ENCODE measurements around the gene HOXB5.

Gene HOXB5

GRCh38 chr17:48577330-48577945, 16.1 kb downstream of the HOXB5 start:
- in situ Hi-C loops (cut with HindIII; ENCODE audit: low sequenced_read_pairs): no loop called here

- in situ Hi-C loops (cut with HindIII; ENCODE audit: low sequenced_read_pairs): no loop called here
Observed at GRCh38 chr17:48576479-48577309, 16.9 kb downstream of the HOXB5 start.

- in situ Hi-C loops (cut with HindIII; ENCODE audit: low sequenced_read_pairs): no loop called here
Observed at GRCh38 chr17:48575673-48576478, 17.7 kb downstream of the HOXB5 start.

- in situ Hi-C loops (cut with HindIII; ENCODE audit: low sequenced_read_pairs): no loop called here
Observed at GRCh38 chr17:48575066-48575582, 18.5 kb downstream of the HOXB5 start.

GRCh38 chr17:48574505-48575065, 19.0 kb downstream of the HOXB5 start:
- in situ Hi-C loops (cut with HindIII; ENCODE audit: low sequenced_read_pairs): no loop called here

GRCh38 chr17:48571826-48572417, 21.7 kb downstream of the HOXB5 start:
- in situ Hi-C loops (cut with HindIII; ENCODE audit: low sequenced_read_pairs): no loop called here

- in situ Hi-C loops (cut with HindIII; ENCODE audit: low sequenced_read_pairs): no loop called here
Observed at GRCh38 chr17:48571024-48571818, 22.4 kb downstream of the HOXB5 start.

GRCh38 chr17:48570325-48571023, 23.1 kb downstream of the HOXB5 start:
- in situ Hi-C loops (cut with HindIII; ENCODE audit: low sequenced_read_pairs): no loop called here

- in situ Hi-C loops (cut with HindIII; ENCODE audit: low sequenced_read_pairs): no loop called here
Observed at GRCh38 chr17:48569674-48570324, 23.8 kb downstream of the HOXB5 start.

- in situ Hi-C loops (cut with HindIII; ENCODE audit: low sequenced_read_pairs): no loop called here
Observed at GRCh38 chr17:48569240-48569582, 24.4 kb downstream of the HOXB5 start.

GRCh38 chr17:48568499-48569239, 24.9 kb downstream of the HOXB5 start:
- in situ Hi-C loops (cut with HindIII; ENCODE audit: low sequenced_read_pairs): no loop called here

- in situ Hi-C loops (cut with HindIII; ENCODE audit: low sequenced_read_pairs): no loop called here
Observed at GRCh38 chr17:48567646-48568354, 25.8 kb downstream of the HOXB5 start.

GRCh38 chr17:48567209-48567608, 26.4 kb downstream of the HOXB5 start:
- in situ Hi-C loops (cut with HindIII; ENCODE audit: low sequenced_read_pairs): no loop called here

- in situ Hi-C loops (cut with HindIII; ENCODE audit: low sequenced_read_pairs): no loop called here
Observed at GRCh38 chr17:48566717-48567116, 26.9 kb downstream of the HOXB5 start.

- in situ Hi-C loops (cut with HindIII; ENCODE audit: low sequenced_read_pairs): no loop called here
Observed at GRCh38 chr17:48565925-48566710, 27.5 kb downstream of the HOXB5 start.

GRCh38 chr17:48565022-48565554, 28.5 kb downstream of the HOXB5 start:
- in situ Hi-C loops (cut with HindIII; ENCODE audit: low sequenced_read_pairs): no loop called here
